ENCODE data around the gene SLC25A36. TPM values are rescaled to one million over a fixed set of nuclear protein-coding genes. Genes with fewer than 3 reads are reported as not detected.

SLC25A36 gene
- total RNA-seq: 41.2 and 51.3 TPM in 2 replicates

GRCh38 chr3:140941434-140942220 is at the start of gene SLC25A36:
Gene SLC25A36 (plus strand): TSS chr3:140941836. CDS start chr3:140942055, 219 bp downstream.

Other genes with a start within 250 kb of the SLC25A36 start
- gene SPSB4, start 109.5 kb downstream of the SLC25A36 start, total RNA-seq: under 0.01 TPM in 2 replicates

Measured in dermis lymphatic vessel endothelial cell (primary cell).